ENCODE data around the gene ACOX2. TPM values are rescaled to one million over a fixed set of nuclear protein-coding genes. Genes with fewer than 3 reads are reported as not detected.
A peak's percentile ranks its signal among the peaks of the same experiment; 100 is the strongest.

Gene ACOX2
- total RNA-seq, 1 experiment from 2014 or later: 9.3 TPM

- DNase-seq (ENCODE audit: extremely low read depth, low read depth): no peak
Measured at GRCh38 chr3:58474967-58475578, 61.9 kb downstream of the ACOX2 start.

- DNase-seq (ENCODE audit: extremely low read depth, low read depth): no peak
Measured at GRCh38 chr3:58474348-58474911, 62.6 kb downstream of the ACOX2 start.

- DNase-seq (ENCODE audit: extremely low read depth, low read depth): no peak
Measured at GRCh38 chr3:58473275-58473674, 63.7 kb downstream of the ACOX2 start.

- DNase-seq (ENCODE audit: extremely low read depth, low read depth): peak; percentile 89
Measured at GRCh38 chr3:58471025-58471887, 65.7 kb downstream of the ACOX2 start.

- no peak for DNase-seq (ENCODE audit: extremely low read depth, low read depth)
Measured at GRCh38 chr3:58470363-58471024, 66.5 kb downstream of the ACOX2 start.

- DNase-seq (ENCODE audit: extremely low read depth, low read depth): no peak
Measured at GRCh38 chr3:58469096-58469495, 67.9 kb downstream of the ACOX2 start.

- DNase-seq (ENCODE audit: extremely low read depth, low read depth): no peak
Measured at GRCh38 chr3:58466899-58467563, 70.0 kb downstream of the ACOX2 start.

GRCh38 chr3:58464866-58465265 lies 72.1 kb downstream of the ACOX2 start:
- DNase-seq (ENCODE audit: extremely low read depth, low read depth): no peak

- DNase-seq (ENCODE audit: extremely low read depth, low read depth): no peak
Measured at GRCh38 chr3:58463942-58464271, 73.1 kb downstream of the ACOX2 start.

GRCh38 chr3:58463181-58463941 lies 73.6 kb downstream of the ACOX2 start:
- DNase-seq (ENCODE audit: extremely low read depth, low read depth): peak; percentile 78

GRCh38 chr3:58462829-58463180 lies 74.2 kb downstream of the ACOX2 start:
- no peak for DNase-seq (ENCODE audit: extremely low read depth, low read depth)

- DNase-seq (ENCODE audit: extremely low read depth, low read depth): no peak
Measured at GRCh38 chr3:58459160-58459559, 77.8 kb downstream of the ACOX2 start.

Other genes starting within 250 kb of the ACOX2 start
- 17.8 and 17.9 TPM in 2 replicates for gene RPP14, start 230.9 kb downstream of the ACOX2 start, total RNA-seq (2014; rRNA removed; shearing (Covaris generic))
- 4.4 and 7.5 TPM in 2 replicates for gene HTD2, start 230.7 kb downstream of the ACOX2 start, total RNA-seq (2014; rRNA removed; shearing (Covaris generic))
- 28.3 and 29.1 TPM in 2 replicates for gene PXK, start 204.3 kb downstream of the ACOX2 start, total RNA-seq (2014; rRNA removed; shearing (Covaris generic))
- 64.1 and 73.9 TPM in 2 replicates for gene PDHB, start 103.4 kb downstream of the ACOX2 start, total RNA-seq (2014; rRNA removed; shearing (Covaris generic))
- 16.1 and 20.2 TPM in 2 replicates for gene KCTD6, start 45.1 kb downstream of the ACOX2 start, total RNA-seq (2014; rRNA removed; shearing (Covaris generic))
- gene FAM107A, start 40.2 kb upstream of the ACOX2 start, total RNA-seq (2014; rRNA removed; shearing (Covaris generic)): 0.05 TPM in 1 of 2 replicates, not detected in the other
- not detected in 2 replicates for gene FAM3D, start 129.6 kb upstream of the ACOX2 start, total RNA-seq (2014; rRNA removed; shearing (Covaris generic))